GM18868 (cell line): ENCODE data around the gene CFAP119.

ENCODE experiments used
- ATAC-seq: cut with Tn5 transposase; IDR thresholded peaks from one replicate; pipeline ENCODE4 v1.9.1; 2021; ENCODE audit warnings: mild to moderate bottlenecking, moderate library complexity; ENCODE audit not compliant: unreplicated experiment

CFAP119 gene

GRCh38 chr16:30741461-30741914 is 20.4 kb downstream of the CFAP119 start:
- no peak for ATAC-seq

- ATAC-seq = no peak
These were observed 21.3 kb downstream of the CFAP119 start for GRCh38 chr16:30740364-30741251.

GRCh38 chr16:30738984-30739951 is 22.6 kb downstream of the CFAP119 start:
- ATAC-seq = no peak

- no peak for ATAC-seq
These were observed 23.8 kb downstream of the CFAP119 start for GRCh38 chr16:30737794-30738648.

DNA sequence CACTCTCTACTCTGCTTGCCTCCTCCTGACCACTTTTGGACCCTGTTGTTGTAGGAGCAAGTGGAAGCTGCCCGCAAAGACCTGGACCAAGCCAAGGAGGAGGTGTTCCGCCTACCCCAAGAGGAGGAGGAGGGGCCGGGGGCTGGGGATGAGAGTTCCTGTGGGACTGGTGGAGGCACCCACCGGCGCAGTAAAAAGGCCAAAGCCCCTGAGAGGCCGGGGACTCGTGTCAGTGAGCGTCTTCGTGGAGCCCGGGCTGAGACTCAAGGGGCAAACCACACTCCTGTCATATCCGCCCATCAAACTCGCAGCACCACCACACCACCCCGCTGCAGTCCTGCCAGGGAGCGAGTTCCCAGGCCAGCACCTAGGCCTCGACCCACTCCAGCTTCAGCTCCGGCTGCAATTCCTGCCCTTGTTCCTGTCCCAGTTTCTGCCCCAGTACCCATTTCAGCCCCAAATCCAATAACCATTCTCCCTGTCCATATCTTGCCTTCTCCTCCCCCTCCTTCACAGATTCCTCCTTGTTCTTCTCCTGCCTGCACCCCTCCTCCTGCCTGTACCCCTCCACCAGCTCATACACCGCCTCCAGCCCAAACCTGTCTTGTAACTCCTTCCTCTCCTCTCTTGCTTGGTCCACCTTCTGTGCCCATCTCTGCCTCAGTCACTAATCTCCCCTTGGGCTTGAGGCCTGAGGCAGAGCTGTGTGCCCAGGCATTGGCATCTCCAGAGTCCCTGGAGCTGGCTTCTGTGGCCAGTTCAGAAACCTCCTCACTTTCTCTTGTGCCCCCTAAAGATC is 24.7 kb downstream of the CFAP119 start:
- no peak for ATAC-seq

- no peak for ATAC-seq
These were observed 30.5 kb downstream of the CFAP119 start for GRCh38 chr16:30731411-30731810.

- no peak for ATAC-seq
These were observed 32.8 kb downstream of the CFAP119 start for GRCh38 chr16:30728899-30729672.

DNA sequence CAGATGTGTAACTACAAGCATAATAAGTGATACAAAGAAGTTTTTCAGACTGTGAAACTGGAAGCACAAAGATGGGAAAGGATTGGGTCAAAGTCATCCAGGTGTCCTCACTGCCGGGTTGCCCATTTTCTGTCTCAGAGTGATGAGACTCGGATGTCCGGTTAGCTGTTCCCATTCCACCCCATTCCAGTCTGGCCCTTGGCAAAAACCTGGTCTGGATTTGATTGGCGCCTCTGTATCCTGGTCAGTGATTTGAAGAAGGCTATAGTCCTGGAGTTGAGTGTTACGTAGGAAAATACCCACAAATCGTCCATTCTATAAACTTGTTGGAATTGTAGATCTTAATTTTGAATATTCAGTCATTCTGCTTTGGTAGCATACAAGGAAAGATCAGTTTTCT is 33.5 kb downstream of the CFAP119 start:
- ATAC-seq = no peak

DNA sequence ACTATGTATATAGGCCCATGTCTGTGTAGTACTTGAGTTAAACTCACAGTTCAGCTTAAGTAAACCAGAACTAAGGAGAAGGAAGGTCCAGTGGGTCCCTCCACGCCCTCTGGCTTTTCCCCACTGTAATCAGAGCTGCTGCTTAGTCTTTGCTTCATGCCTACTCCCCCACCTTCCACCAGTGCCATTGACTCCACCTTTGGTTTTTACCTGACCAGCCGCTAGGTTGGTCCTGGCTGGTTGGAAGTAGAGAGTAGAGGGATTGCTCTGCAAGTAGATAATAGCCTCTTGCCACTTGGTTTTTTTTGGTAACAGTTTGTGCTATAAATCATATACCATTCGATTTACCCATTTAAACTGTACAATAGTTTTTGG is 36.5 kb downstream of the CFAP119 start:
- no peak for ATAC-seq

DNA sequence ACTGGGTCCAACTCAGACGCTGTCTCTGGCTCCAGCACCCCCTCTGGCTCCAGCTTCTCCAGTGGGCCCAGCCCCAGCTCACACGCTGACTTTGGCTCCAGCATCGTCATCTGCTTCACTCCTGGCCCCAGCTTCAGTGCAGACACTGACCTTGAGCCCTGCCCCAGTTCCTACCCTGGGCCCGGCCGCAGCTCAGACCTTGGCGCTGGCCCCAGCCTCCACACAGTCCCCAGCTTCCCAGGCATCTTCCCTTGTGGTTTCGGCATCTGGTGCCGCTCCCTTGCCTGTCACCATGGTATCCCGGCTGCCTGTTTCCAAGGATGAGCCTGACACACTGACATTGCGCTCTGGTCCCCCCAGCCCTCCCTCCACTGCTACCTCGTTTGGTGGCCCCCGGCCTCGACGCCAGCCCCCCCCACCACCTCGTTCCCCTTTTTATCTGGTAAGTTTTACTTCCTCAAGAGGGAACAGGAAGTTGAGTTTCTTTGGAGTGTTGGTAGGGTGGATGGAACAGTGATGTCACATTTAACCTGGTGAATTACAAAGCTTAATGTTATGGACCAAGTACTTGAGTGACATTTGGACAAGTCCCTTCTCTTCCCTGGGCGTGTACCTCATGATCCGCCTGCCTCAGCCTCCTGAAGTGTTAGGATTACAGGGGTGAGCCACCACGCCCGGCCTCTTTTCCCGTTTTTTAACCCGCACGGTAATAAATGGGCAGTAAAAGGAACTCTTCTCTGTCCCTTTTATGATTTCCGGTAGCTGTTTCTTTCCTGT is 37.0 kb downstream of the CFAP119 start:
- no peak for ATAC-seq

- no peak for ATAC-seq
These were observed 38.0 kb downstream of the CFAP119 start for GRCh38 chr16:30723725-30724355.

GRCh38 chr16:30722916-30723315 is 38.9 kb downstream of the CFAP119 start:
- ATAC-seq = no peak

DNA sequence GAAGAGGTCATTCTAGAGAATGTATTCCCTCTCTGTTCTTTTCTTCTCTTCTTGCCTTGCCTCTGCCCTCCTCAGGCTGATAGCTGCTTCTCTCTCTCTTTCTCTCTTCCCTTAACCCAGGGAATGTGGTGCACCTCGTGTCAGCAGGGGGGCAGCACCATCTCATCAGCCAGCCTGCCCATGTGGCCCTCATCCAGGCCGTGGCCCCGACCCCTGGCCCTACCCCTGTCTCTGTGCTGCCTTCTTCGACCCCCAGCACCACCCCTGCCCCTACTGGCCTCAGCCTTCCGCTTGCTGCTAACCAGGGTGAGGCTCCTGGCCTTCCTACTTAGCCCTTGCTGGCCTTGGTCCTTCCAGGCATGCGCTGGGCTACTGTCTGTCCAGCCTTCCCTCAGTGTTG is 39.4 kb downstream of the CFAP119 start:
- no peak for ATAC-seq

DNA sequence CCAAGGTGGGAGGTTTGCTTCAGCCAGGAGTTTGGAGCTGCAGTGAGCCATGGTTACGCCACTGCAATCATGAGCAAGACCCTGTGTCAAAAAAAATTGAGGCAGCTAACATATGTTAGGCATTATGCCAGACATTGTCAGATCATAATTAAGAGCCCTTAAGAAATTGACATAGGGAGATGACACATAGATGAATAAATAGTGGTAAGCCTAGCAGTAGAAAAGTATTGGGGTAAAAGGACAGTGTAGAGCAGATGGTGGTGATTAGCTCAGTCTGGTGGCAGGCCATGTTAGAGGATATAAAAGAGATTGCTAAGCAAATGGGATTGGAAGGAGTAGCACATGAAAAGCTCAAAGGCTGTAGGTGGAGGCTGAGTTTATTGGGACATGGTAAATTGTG is 40.3 kb downstream of the CFAP119 start:
- ATAC-seq = no peak

DNA sequence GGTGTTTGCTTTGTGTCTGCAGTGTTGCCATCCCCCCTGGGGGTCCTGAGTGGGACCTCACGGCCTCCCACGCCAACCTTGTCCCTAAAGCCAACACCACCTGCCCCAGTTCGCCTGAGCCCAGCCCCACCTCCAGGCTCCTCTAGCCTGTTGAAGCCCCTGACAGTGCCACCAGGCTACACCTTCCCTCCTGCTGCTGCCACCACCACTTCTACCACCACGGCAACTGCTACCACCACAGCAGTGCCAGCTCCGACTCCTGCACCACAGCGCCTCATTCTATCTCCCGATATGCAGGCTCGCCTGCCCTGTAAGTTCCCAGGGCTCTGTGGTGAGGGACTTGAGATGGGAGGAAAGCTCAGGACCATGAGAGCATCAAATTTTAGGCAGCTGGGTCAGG is 40.7 kb downstream of the CFAP119 start:
- no peak for ATAC-seq

- ATAC-seq = no peak
These were observed 41.2 kb downstream of the CFAP119 start for GRCh38 chr16:30720694-30721093.

DNA sequence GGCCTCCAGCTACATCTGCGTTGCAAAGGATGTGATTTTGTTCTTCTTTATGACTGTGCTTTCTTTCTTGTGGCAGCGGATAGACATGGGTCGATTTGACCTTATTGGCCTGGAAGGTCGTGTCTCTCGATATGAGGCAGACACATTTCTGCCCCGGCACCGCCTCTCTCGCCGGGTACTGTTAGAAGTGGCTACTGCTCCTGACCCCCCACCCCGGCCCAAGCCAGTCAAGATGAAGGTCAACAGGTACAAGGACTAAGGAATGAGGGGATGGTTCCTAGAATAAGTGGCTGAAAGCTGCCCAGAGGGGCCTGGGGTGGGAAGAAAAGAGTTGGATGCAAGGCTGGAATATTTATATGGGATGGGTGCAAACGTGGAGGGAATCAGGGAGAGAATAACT is 41.8 kb downstream of the CFAP119 start:
- no peak for ATAC-seq
